ENCODE measurements around the gene AFF1. TPM values are rescaled to one million over a fixed set of nuclear protein-coding genes. Genes with fewer than 3 reads are reported as not detected.

Gene AFF1
- total RNA-seq, 1 experiment from 2014 or later = 6.8 TPM

DNA sequence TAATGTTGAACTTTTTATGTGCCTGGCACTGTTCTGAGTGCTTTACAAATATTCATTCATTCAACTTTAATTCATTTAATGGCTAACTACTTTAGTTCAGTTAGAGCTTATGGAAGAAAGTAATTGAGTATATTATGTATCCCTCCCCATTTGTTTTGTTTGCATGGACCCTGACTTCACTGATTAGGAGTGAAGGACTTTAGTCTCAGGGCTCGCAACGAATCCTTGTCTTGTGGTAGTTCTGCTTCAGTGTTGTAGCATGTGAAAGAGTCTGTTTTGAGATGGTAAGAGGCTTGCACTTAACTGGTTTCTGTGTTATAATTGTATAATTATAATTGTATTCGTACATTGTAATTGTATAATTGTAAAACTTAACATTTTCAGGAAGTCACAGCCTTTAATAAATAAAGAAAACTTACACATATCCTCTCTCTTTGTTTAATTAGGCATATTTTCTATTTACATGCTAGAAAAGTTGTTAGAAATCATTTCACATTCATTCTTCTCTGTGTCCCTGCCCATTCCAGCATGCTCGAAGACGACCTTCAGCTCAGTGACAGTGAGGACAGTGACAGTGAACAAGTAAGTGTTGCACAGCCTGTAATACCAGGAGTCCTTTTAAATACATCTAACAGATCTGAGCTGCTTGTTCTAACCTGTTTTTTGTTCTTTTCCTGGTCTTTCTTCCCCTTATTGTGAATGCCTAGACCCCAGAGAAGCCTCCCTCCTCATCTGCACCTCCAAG is 170.5 kb downstream of the AFF1 start:
- DNase-seq (ENCODE audit: low read depth) = no peak
- in situ Hi-C loops (cut with HindIII; ENCODE audit: low pct_unique_long_range_greater_than_20kb, low sequenced_read_pairs) = no loop called here

DNA sequence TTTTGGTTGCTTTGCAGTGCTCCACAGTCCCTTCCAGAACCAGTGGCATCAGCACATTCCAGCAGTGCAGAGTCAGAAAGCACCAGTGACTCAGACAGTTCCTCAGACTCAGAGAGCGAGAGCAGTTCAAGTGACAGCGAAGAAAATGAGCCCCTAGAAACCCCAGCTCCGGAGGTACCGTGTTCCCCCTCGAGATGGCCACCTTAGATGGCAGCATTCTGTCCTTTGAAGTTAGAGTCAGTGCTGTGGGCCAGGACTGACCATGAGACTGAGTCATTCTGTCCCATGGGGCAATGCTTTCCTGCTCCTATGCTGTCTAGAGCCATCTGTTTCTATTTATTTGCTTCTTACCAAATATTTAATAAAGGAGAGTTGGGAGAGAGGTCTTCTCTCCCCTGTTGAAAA is 173.3 kb downstream of the AFF1 start:
- DNase-seq (ENCODE audit: low read depth) = peak; percentile 78
- in situ Hi-C loops (cut with HindIII; ENCODE audit: low pct_unique_long_range_greater_than_20kb, low sequenced_read_pairs) = no loop called here

DNA sequence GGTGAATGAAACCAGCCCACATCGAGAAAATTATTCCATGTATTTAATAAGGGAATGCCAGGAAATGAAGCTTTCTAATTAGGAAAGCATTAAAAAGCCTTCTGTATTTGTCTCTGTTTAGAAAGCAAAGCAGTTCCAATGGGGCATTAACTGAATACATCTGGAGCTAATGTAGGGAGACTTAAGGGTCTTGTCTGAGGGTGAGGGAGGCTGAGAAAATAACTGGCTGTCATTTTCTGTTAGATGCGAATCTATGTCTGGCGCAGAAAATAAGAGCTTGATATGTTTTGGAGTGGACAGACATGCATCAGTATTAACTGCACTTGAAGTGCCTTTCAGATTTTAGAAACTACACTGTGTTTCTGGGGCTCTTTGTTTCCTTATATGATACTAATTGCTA is 174.3 kb downstream of the AFF1 start:
- in situ Hi-C loops (cut with HindIII; ENCODE audit: low pct_unique_long_range_greater_than_20kb, low sequenced_read_pairs) = no loop called here
- DNase-seq (ENCODE audit: low read depth) = no peak

DNA sequence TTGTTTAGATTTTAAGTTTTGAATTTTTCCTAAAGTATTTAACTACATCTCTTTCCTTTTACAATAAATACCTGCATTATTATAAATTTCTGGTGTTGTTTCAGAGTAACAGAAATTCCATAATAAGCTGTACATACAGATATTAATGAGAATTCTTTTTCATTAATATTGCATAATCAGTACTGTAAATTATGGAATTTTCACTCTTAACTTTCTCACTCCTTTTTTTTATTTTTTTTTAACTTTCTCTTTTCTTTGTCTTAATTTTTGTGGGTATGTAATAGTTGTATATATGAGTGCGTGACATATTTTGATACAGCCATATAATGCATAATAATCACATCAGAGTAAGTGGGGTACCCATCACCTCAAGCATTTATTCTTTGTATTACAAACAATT is 175.1 kb downstream of the AFF1 start:
- in situ Hi-C loops (cut with HindIII; ENCODE audit: low pct_unique_long_range_greater_than_20kb, low sequenced_read_pairs) = no loop called here

DNA sequence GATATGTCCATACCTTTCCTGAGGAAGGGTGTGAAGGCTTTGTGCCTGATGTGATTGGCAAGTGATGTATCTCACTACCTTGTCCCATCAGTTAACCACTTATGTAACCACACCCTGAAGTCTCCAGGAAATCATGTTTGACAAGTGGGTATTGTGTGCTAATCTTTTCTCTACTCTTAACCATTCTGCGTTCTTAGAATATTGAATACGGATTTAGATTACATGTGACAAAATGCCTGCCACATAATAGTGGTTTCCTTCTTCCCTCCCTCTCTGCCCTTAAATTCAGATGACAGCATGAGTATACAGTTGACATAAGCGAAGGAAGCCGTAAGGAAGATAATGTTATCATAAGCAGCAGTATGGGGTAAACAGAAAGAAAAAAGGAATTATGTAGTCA is 177.3 kb downstream of the AFF1 start:
- DNase-seq (ENCODE audit: low read depth) = no peak
- in situ Hi-C loops (cut with HindIII; ENCODE audit: low pct_unique_long_range_greater_than_20kb, low sequenced_read_pairs) = no loop called here

More for the DNA sequence above, 175.1 kb downstream of the AFF1 start:
- no peak for DNase-seq (ENCODE audit: low read depth)

DNA sequence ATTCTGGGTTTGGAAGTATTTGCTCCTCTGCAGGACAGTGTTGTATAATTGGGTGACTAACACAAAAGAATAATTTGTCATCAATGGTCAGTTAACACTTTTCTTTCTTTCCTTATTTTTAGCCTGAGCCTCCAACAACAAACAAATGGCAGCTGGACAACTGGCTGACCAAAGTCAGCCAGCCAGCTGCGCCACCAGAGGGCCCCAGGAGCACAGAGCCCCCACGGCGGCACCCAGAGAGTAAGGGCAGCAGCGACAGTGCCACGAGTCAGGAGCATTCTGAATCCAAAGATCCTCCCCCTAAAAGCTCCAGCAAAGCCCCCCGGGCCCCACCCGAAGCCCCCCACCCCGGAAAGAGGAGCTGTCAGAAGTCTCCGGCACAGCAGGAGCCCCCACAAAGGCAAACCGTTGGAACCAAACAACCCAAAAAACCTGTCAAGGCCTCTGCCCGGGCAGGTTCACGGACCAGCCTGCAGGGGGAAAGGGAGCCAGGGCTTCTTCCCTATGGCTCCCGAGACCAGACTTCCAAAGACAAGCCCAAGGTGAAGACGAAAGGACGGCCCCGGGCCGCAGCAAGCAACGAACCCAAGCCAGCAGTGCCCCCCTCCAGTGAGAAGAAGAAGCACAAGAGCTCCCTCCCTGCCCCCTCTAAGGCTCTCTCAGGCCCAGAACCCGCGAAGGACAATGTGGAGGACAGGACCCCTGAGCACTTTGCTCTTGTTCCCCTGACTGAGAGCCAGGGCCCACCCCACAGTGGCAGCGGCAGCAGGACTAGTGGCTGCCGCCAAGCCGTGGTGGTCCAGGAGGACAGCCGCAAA is 179.6 kb downstream of the AFF1 start:
- in situ Hi-C loops (cut with HindIII; ENCODE audit: low pct_unique_long_range_greater_than_20kb, low sequenced_read_pairs) = no loop called here
- DNase-seq (ENCODE audit: low read depth) = peak; percentile 28

DNA sequence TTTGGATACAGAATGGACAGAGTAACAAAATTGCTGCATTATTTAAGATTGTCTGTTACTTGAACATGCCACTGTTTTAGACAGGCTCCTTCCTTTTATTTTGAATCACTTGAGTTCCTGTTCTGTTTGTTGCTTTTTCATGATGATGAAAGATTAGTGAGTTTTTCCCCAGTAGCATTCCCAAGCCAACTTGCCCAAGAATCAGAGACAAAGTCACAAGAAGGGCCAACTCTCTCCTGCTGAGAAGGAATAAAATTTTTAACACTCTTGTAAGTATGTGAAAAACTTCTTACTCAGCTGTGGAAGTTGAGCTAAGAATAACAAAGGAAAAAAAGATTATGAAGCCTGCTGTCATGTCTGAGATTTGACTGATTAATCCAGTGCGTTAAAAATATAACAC is 181.4 kb downstream of the AFF1 start:
- in situ Hi-C loops (cut with HindIII; ENCODE audit: low pct_unique_long_range_greater_than_20kb, low sequenced_read_pairs) = no loop called here
- DNase-seq (ENCODE audit: low read depth) = peak; percentile 37

DNA sequence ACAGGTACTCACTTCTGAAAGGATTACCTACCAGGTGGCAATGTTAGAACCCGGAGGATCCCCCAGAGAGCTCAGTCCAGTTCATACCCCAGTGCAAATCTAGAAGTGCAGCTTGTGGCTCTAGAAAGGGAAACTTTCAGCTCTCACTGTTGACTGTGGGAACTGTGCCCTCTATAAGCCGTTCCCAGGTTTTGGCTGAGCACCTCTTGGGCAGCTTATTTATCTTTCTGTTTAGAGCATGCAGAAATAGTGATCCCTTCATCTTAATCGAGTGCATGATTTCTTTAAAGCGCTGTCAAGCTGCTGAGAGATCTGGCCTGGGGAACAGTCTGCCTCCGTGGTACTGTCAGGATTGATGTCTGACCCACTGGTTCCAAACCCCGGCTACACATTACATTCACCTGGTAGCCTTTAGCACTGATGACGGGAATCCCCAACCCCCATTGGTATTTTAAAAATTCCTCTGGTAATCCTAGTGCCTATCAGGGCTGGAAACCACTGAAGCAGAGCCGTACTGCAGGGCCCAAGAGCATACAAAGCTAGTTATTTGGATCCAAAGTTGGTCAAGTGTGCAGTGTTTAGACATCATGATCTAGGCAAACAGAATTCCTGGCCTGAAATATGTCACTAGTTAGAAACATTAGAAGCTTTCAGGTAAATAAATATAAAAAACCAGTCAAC is 182.4 kb downstream of the AFF1 start:
- in situ Hi-C loops (cut with HindIII; ENCODE audit: low pct_unique_long_range_greater_than_20kb, low sequenced_read_pairs) = no loop called here

DNA sequence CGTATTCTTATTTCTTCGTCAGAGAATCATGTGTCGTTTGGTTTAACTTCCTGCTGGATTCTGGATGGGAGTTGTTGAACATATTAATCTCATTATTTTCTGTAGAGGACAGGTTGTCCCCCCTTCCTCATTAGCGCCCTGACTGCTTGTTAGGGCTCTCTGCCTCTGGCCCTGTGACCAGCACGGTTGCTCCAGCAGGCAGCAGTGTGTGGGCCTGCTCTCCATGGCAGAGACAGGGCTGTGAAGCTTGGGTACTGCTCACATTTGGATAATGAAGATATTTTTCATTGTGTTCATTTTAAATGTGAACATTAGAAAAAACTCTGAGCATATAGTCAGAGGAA is 182.9 kb downstream of the AFF1 start:
- in situ Hi-C loops (cut with HindIII; ENCODE audit: low pct_unique_long_range_greater_than_20kb, low sequenced_read_pairs) = no loop called here

More for the DNA sequence above, 182.4 kb downstream of the AFF1 start:
- DNase-seq (ENCODE audit: low read depth) = peak; percentile 98

DNA sequence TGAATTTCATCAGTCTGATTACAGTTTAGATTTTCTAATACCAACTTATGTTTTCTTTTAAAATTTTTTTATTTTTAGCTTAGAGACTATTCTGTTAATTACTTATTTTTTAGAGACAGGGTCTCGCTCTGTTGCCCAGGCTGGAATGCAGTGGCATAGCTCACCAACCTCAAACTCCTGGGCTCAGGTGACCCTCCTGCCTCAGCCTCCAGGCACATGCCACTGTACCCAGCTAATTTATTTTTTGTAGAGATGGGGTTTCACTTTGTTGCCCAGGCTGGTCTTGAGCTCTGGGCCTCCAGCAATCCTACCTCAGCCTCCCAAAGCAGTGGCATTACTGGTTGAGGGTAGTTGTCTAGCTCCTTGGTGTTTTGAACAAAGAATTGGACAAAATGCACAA is 183.6 kb downstream of the AFF1 start:
- in situ Hi-C loops (cut with HindIII; ENCODE audit: low pct_unique_long_range_greater_than_20kb, low sequenced_read_pairs) = no loop called here
- peak; percentile 80 for DNase-seq (ENCODE audit: low read depth)

More for the DNA sequence above, 182.9 kb downstream of the AFF1 start:
- no peak for DNase-seq (ENCODE audit: low read depth)

DNA sequence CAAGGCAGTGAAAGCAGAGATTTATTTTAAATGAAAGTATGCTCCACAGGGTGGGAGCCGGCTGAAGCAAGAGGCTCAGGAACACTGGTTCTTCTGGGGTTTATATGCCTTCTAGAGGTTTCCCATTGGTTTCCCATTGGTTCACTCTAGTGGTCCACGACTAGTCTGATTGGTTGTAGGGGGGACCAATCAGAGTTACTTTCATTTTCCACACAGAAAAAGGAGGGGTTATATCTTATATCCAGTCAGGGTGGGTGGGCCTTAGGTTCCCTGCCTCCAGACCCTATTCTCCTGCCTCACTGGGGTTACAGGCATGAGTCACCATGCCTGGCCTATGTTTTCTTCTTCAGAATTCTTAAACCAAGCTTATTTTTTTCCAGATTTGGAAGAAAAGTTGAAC is 184.0 kb downstream of the AFF1 start:
- in situ Hi-C loops (cut with HindIII; ENCODE audit: low pct_unique_long_range_greater_than_20kb, low sequenced_read_pairs) = no loop called here
- DNase-seq (ENCODE audit: low read depth) = peak; percentile 93

DNA sequence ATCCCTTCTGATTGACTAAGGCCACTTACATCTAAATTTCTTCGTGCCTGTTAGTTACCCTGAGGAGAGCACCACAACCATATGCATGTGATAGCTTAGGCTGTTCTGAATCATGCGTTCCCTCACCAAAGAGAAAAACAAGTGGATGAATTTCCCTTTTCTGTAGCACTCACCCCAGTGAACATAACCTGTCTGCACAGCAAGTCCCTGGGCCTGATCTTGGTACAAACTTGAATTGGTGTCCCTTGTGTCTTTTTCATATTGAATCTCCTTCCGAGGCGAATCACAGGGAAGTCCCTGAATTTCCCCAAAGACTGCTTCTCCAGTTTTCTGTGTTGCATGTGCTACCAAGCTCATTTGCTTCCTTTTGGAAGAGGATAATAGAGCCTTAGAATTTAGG is 185.2 kb downstream of the AFF1 start:
- in situ Hi-C loops (cut with HindIII; ENCODE audit: low pct_unique_long_range_greater_than_20kb, low sequenced_read_pairs) = no loop called here
- DNase-seq (ENCODE audit: low read depth) = peak; percentile 8

DNA sequence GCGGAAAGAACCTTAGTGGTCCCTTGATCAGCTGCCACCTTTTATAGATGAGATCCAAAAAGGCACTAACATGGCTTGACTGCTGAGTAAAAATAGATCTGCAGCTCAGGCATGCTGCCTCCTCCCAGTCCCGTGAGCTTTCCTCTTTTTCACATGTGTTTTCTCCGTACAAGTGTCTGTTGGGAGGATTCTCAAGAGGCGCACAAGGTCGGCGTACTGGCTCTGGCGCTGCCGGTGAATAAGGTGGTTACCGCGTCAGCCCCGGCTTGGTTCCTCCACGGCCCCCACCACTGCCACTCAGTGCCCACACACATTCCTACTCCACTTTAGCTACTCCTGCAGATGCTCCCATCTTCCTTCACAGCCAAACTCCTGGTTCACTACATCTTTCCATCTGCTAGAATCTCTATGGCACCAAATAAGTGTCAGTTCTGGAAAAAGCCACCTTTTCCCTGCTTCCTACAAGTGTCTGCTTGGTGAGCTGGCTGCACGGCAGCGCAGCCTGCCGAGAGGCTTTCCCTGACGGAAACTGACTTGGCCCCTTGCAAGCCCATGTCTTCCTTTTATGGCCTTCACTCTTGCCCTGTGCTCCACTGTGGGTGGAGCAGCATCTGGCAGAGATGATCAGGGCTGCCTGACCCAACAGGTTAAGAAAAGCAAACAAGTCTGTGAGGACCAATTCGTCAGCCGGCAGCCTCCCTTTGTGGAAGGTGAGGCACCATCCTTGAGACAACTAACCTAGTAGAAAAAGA is 185.8 kb downstream of the AFF1 start:
- in situ Hi-C loops (cut with HindIII; ENCODE audit: low pct_unique_long_range_greater_than_20kb, low sequenced_read_pairs) = no loop called here
- peak; percentile 94 for DNase-seq (ENCODE audit: low read depth)

DNA sequence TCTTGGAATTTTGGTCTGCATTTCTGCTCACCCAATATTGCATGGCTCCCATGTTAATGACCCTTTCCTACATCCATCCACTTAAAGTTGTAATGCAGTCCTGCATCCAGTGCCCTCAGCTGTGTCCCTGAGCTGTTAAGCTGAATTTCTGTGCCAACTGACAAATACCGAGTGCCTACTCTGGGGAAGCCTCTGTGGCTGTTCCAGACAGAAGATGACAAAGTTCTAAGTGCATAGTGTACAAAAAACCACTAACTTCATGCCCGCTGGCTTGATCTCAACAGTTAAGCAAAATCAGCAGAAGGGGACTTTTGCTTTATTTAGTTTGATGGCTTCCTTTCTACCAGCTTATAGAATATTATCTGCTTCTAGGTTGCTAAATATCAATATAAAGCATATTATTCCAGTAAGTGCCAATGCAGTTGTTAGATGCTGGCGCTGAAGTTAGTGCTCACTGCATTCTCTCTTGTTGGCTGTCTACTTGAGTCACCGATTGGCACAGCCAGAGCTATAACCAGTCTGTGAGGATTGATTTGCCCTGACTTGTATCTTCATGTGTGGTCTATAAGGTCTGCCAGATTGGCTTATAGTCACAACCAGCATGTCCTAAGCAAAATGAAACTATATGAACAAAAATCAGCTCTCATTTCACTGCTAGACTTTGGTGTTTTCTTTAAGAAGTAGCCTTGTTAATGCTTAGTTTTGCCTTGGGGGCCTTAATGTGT is 186.7 kb downstream of the AFF1 start:
- peak; percentile 34 for DNase-seq (ENCODE audit: low read depth)
- in situ Hi-C loops (cut with HindIII; ENCODE audit: low pct_unique_long_range_greater_than_20kb, low sequenced_read_pairs) = no loop called here

DNA sequence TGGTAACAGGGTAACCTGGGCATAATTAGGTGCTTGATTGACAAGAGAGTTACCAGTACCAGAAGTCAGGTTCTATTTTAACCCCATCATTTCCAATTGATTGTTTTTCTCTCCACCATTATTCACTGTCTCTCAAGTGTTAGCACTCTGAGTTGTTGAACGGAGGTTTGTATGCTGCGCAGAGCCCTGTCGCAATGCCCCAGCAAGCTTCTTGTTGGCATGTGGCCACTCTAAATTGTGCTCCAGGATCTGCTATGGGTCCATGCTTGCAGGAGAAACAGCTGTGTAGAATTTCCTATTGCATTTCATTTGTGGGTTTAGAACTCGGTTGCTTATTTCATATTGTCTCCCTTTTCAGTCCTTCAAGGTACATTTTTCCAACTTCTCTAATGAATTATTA is 187.4 kb downstream of the AFF1 start:
- no peak for DNase-seq (ENCODE audit: low read depth)
- in situ Hi-C loops (cut with HindIII; ENCODE audit: low pct_unique_long_range_greater_than_20kb, low sequenced_read_pairs) = no loop called here

DNA sequence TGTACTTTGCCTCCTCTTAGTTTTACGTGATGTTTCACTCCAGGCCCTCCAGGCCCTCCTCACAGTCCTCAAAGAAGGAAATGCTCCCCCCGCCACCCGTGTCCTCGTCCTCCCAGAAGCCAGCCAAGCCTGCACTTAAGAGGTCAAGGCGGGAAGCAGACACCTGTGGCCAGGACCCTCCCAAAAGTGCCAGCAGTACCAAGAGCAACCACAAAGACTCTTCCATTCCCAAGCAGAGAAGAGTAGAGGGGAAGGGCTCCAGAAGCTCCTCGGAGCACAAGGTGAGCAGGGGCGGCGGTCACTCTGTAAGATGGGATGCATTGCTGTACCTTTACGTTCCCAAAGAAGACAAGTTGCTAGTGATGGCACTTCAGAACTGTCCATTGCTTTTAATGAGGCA is 191.2 kb downstream of the AFF1 start:
- no peak for DNase-seq (ENCODE audit: low read depth)
- in situ Hi-C loops (cut with HindIII; ENCODE audit: low pct_unique_long_range_greater_than_20kb, low sequenced_read_pairs) = no loop called here

DNA sequence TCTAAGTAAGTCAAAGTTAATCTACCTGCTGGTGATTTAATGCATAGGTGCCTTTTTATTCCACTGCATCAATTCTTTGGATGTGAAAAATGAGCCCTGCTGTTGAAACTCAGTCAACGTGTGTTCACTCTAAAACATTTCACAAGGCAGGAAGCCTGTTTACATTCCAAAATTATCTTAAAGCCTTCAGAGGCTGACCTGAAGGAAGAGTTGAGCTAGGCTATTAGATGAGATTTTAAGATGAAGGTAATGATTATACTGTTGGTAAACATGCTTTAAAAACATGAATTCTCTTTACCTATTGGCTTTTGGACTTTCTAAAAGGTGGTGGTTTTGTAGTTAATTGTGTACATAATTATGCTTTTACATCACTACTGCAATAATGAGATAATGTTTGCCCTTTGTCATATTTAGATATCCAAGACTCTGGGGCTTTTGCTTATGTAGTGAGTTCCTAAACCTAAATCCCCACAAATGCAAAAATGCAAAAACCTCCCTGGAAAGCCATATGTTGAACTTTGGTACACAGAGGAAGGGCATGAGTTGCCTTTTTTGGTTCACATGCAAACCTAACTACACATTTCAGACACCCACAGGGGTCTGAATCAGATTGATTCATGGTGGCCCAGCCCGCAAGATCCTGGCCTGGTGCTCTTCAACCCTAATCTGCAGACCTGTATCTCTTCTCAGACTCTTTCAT is 193.3 kb downstream of the AFF1 start:
- no peak for DNase-seq (ENCODE audit: low read depth)
- in situ Hi-C loops (cut with HindIII; ENCODE audit: low pct_unique_long_range_greater_than_20kb, low sequenced_read_pairs) = no loop called here
